GM06990 (cell line): Measurements from ENCODE around the gene EVI5.
"Not testable (repeated sequence)": the region's sequence is repeated elsewhere in the genome, so short reads cannot be mapped to it uniquely, and the experiment has no call there.

Experiments used
- DNase-seq: peaks from one replicate; pipeline ENCODE4 v3.0.0-alpha.2; 2011; ENCODE audit not compliant: insufficient read length; ENCODE audit errors: extremely low read depth
- H3K27me3 ChIP-seq: replicated peaks from 2 replicates; pipeline ENCODE4 v1.6.0; 2011; ENCODE audit warnings: low read length; ENCODE audit not compliant: control insufficient read depth, insufficient read depth
- H3K36me3 ChIP-seq: 2 replicates; pipeline ENCODE4 v1.5.1; 2011; ENCODE audit warnings: low read length; ENCODE audit not compliant: control insufficient read depth, insufficient read depth
- H3K4me3 ChIP-seq: replicated peaks from 2 replicates; pipeline ENCODE4 v1.5.1; 2011; ENCODE audit warnings: low read depth, mild to moderate bottlenecking, control low read depth, low read length
- TF ChIP-seq, protein P1 (sequence below): IDR thresholded peaks from 2 replicates; pipeline ENCODE4 v1.5.1; 2011; ENCODE audit warnings: low read length, control low read depth, mild to moderate bottlenecking, inconsistent platforms; ENCODE audit not compliant: insufficient read depth, poor library complexity, severe bottlenecking

The EVI5 gene

GRCh38 chr1:92743221-92743620 lies 41.7 kb downstream of the EVI5 start:
- H3K4me3 ChIP-seq: no peak overlapping the region
- DNase-seq: no peak
- no peaks in the 10 kb centered on the region for H3K36me3 ChIP-seq
- H3K27me3 ChIP-seq: no peaks in the 10 kb centered on the region
- TF ChIP-seq, protein P1, sequence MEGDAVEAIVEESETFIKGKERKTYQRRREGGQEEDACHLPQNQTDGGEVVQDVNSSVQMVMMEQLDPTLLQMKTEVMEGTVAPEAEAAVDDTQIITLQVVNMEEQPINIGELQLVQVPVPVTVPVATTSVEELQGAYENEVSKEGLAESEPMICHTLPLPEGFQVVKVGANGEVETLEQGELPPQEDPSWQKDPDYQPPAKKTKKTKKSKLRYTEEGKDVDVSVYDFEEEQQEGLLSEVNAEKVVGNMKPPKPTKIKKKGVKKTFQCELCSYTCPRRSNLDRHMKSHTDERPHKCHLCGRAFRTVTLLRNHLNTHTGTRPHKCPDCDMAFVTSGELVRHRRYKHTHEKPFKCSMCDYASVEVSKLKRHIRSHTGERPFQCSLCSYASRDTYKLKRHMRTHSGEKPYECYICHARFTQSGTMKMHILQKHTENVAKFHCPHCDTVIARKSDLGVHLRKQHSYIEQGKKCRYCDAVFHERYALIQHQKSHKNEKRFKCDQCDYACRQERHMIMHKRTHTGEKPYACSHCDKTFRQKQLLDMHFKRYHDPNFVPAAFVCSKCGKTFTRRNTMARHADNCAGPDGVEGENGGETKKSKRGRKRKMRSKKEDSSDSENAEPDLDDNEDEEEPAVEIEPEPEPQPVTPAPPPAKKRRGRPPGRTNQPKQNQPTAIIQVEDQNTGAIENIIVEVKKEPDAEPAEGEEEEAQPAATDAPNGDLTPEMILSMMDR: no peak

DNA sequence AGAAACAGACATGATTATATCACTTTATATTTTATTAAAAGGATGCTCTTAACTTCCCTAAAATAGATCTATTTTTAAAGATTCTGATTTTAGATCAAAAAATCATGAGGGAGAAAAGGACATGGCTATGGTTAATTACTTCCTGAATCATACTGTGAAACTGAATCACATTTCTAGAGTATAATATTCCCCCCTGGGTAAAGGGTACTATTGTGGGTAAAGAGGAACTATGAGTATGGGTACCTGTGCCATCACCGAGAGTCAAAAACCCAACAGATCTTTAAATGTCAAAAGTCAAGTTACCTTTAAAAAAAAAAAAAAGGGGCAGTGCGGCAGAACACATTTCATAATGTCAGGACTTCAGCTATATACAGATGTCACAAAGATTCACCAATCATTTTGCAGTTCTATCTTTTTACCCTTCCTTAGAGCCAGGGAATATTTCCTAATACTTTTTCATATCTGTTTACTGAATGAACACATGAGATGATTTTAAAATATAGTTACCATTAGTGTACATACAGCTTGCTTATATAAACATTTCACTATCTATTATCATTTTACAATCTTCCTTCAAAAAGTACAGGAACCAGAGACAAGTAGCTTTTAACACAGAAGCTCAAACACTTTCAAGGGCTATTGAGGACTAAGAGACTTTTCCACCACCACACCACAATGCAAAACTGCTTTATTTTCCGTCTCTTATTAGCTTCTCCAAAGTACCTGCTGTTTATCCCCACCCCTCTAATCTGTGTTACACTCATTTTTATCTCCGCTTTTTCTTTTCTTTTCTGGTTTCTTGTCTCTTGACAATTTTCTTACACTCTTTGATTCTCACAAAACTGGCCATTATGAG lies 45.0 kb downstream of the EVI5 start:
- no peak for DNase-seq
- TF ChIP-seq, protein P1: no peak
- Histone ChIP-seq H3K27me3 (no peaks in the 10 kb centered on the region), H3K36me3 (no peaks in the 10 kb centered on the region), H3K4me3 (no peak overlapping the region)

GRCh38 chr1:92736395-92736794 lies 48.5 kb downstream of the EVI5 start:
- no peaks in the 10 kb centered on the region for H3K36me3 ChIP-seq
- H3K4me3 ChIP-seq: no peak overlapping the region
- TF ChIP-seq, protein P1: peak; percentile 43
- DNase-seq: no peak
- H3K27me3 ChIP-seq: no peaks in the 10 kb centered on the region

DNA sequence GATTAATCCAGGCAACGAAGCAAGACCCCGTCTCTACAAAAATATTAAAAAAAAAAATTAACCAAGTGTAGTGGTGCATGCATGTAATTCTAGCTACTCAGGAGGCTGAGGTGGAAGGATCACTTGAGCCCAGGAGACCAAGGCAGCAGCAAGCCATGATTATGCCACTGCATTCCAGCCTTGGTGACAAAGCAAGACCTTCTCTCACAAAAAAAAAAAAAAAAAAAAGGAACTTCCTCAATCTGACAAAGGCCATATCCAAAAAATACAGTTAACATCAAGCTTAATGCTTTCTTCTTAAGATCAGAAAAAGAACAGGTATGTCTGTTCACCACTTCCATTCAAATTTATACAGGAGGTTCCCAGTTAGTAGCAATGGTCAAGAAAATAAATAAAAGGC lies 54.4 kb downstream of the EVI5 start:
- TF ChIP-seq, protein P1: no peak
- DNase-seq: no peak
- no peaks in the 10 kb centered on the region for H3K36me3 ChIP-seq
- H3K27me3 ChIP-seq: no peaks in the 10 kb centered on the region
- H3K4me3 ChIP-seq: no peak overlapping the region

GRCh38 chr1:92728697-92729096 lies 56.2 kb downstream of the EVI5 start:
- TF ChIP-seq, protein P1: no peak
- no peak for DNase-seq
- Histone ChIP-seq H3K4me3 (no peak overlapping the region), H3K27me3 (no peaks in the 10 kb centered on the region), H3K36me3 (no peaks in the 10 kb centered on the region)

GRCh38 chr1:92723713-92724112 lies 61.2 kb downstream of the EVI5 start:
- H3K4me3 ChIP-seq, H3K27me3 ChIP-seq, DNase-seq, H3K36me3 ChIP-seq: not testable (repeated sequence)
